ENCODE results near the gene PELI2.

The PELI2 gene

GRCh38 chr14:56299306-56299984 is 181.2 kb downstream of the PELI2 start:
- no peak for DNase-seq (ENCODE audit: low read depth in 2 of 2)

GRCh38 chr14:56300495-56300894 is 182.3 kb downstream of the PELI2 start:
- DNase-seq (ENCODE audit: low read depth in 2 of 2) = no peak

- DNase-seq (ENCODE audit: low read depth in 2 of 2) = no peak
Measured at GRCh38 chr14:56304456-56304855, 186.2 kb downstream of the PELI2 start.

- DNase-seq (ENCODE audit: low read depth in 2 of 2) = no peak
Measured at GRCh38 chr14:56309198-56309597, 191.0 kb downstream of the PELI2 start.

GRCh38 chr14:56310643-56311042 is 192.4 kb downstream of the PELI2 start:
- DNase-seq (ENCODE audit: low read depth in 2 of 2) = no peak

- DNase-seq (ENCODE audit: low read depth in 2 of 2) = no peak
Measured at GRCh38 chr14:56313789-56314188, 195.6 kb downstream of the PELI2 start.

- no peak for DNase-seq (ENCODE audit: low read depth in 2 of 2)
Measured at GRCh38 chr14:56318393-56319115, 200.3 kb downstream of the PELI2 start.

- no peak for DNase-seq (ENCODE audit: low read depth in 2 of 2)
Measured at GRCh38 chr14:56321861-56322260, 203.7 kb downstream of the PELI2 start.

GRCh38 chr14:56322531-56322930 is 204.3 kb downstream of the PELI2 start:
- DNase-seq (ENCODE audit: low read depth in 2 of 2) = no peak

GRCh38 chr14:56324454-56324853 is 206.2 kb downstream of the PELI2 start:
- DNase-seq (ENCODE audit: low read depth in 2 of 2) = no peak

- DNase-seq (ENCODE audit: low read depth in 2 of 2) = no peak
Measured at GRCh38 chr14:56324856-56325699, 206.9 kb downstream of the PELI2 start.

GRCh38 chr14:56328021-56328420 is 209.8 kb downstream of the PELI2 start:
- DNase-seq (ENCODE audit: low read depth in 2 of 2) = no peak

GRCh38 chr14:56331592-56332216 is 213.5 kb downstream of the PELI2 start:
- no peak for DNase-seq (ENCODE audit: low read depth in 2 of 2)

GRCh38 chr14:56333359-56334292 is 215.4 kb downstream of the PELI2 start:
- no peak for DNase-seq (ENCODE audit: low read depth in 2 of 2)

- no peak for DNase-seq (ENCODE audit: low read depth in 2 of 2)
Measured at GRCh38 chr14:56334458-56334857, 216.2 kb downstream of the PELI2 start.

- DNase-seq (ENCODE audit: low read depth in 2 of 2) = no peak
Measured at GRCh38 chr14:56338674-56339073, 220.5 kb downstream of the PELI2 start.

- DNase-seq (ENCODE audit: low read depth in 2 of 2) = peak in 1 of 2 donors; percentile 15
Measured at GRCh38 chr14:56339855-56340701, 221.9 kb downstream of the PELI2 start.

GRCh38 chr14:56340932-56341331 is 222.7 kb downstream of the PELI2 start:
- DNase-seq (ENCODE audit: low read depth in 2 of 2) = no peak

- no peak for DNase-seq (ENCODE audit: low read depth in 2 of 2)
Measured at GRCh38 chr14:56341766-56342493, 223.7 kb downstream of the PELI2 start.

All from stimulated activated CD8-positive, alpha-beta memory T cell treated with anti-CD3 and anti-CD28 coated beads, Interleukin-2, amount 100 ng/mL, for 1 hour (primary cell).